ENCODE results near the gene PSMB7.

DNA sequence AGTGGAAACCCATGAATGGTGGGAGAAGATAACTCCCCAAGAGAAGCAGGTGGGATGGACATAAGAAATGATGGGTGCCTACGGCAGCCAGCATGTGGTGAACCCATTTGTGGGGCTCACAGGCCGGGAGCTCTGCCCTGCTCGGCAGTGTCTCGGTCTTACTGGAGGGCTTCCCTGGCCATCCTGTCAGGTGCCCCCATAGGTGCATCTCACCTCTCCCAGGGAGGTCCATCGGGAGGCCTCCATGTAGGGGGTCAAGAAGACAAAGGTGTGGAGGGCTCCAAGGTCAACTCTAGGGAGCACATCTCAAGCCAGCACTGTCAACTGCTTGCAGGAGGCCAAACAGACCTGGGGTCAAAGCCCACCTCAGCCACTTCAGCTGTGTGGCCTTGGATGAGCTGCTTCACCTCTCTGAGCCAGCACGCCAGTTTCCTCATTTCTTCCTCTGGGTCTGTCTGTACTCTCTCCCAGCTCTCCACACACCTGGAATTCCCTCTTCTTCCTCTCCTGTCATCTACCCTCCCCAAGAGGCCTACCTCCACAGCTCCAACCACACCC lies 24.5 kb upstream of the PSMB7 start:
- TF ChIP-seq CTCF (conservative IDR thresholded peaks at IDR 0.05; ENCODE audit: low read length) (no peak), EZH2phosphoT487 (IDR thresholded peaks at IDR 0.05; ENCODE audit: borderline replicate concordance) (no peak)
